HepG2 (cell line): ENCODE results near the gene ORMDL3. TPM values are rescaled to one million over a fixed set of nuclear protein-coding genes. Genes with fewer than 3 reads are reported as not detected.
A peak's percentile ranks its signal among the peaks of the same experiment; 100 is the strongest.

Experiments used
- CHD4 ChIP-seq: fragments of 200-600 bp; sonication (generic); IDR thresholded peaks from 2 replicates; pipeline ENCODE4 v1.7.0; 2017; ENCODE audit warnings: mild to moderate bottlenecking, low read length, borderline replicate concordance
- RORA ChIP-seq: sonication (generic); formaldehyde crosslinking; IDR thresholded peaks from 2 replicates; pipeline ENCODE4 v1.5.0; 2020; ENCODE audit warnings: mild to moderate bottlenecking, missing genetic modification reagents, moderate library complexity
- ZNF432 ChIP-seq: sonication (generic); formaldehyde crosslinking; IDR thresholded peaks from 2 replicates; pipeline ENCODE4 v1.5.0; 2020; ENCODE audit warnings: missing genetic modification reagents, mild to moderate bottlenecking, borderline replicate concordance
- polyA plus RNA-seq, 8 experiments: library from polyadenylated mRNA; depleted of rRNA in 3 of 8; stranded (reverse) in 7 of 8; unstranded in 1 of 8; fragments of >200 nt; fragmentation: Illumina TruSeq in 4 of 8; extraction: Trizol in 4 of 8; gene quantifications; 2 replicates each; pipeline versions ENCODE4 v1.2.1 to v1.2.3, GENCODE V29; 2011 to 2016; ENCODE audit warnings: low read depth in 4 of 8, missing spikeins in 1 of 8, mixed read lengths in 1 of 8; ENCODE audit not compliant: insufficient read depth in 1 of 8
- total RNA-seq, 5 experiments: library from RNA; depleted of rRNA; stranded (reverse); fragments of >200 nt; fragmentation: Illumina TruSeq; extraction: Trizol; gene quantifications; 2 replicates each; pipeline ENCODE4 v1.2.3, GENCODE V29; 2016; ENCODE audit warnings: low read depth in 1 of 5
- TF ChIP-seq, protein P1 (sequence below): sonication (generic); formaldehyde crosslinking; IDR thresholded peaks from 2 replicates; pipeline ENCODE4 v1.4.0; 2020; ENCODE audit warnings: mild to moderate bottlenecking, missing genetic modification reagents
- TF ChIP-seq, protein P2 (sequence below): fragments of 450-650 bp; IDR thresholded peaks from 2 replicates; pipeline ENCODE4 v1.6.1; 2017
- TF ChIP-seq, protein P3 (sequence below): sonication (generic); IDR thresholded peaks from 2 replicates; pipeline ENCODE4 v1.6.1; 2016; ENCODE audit warnings: low read depth, borderline replicate concordance
- TF ChIP-seq, protein P4 (sequence below): sonication (generic); formaldehyde crosslinking; IDR thresholded peaks from 2 replicates; pipeline ENCODE4 v1.4.0; 2020; ENCODE audit warnings: low read depth, missing genetic modification reagents

The ORMDL3 gene
- total and polyA plus RNA-seq, 2 of the 13 experiments (the other 11 are each of a cell fraction or from before 2014, with no cell fraction given), result 181 to 384 TPM

DNA sequence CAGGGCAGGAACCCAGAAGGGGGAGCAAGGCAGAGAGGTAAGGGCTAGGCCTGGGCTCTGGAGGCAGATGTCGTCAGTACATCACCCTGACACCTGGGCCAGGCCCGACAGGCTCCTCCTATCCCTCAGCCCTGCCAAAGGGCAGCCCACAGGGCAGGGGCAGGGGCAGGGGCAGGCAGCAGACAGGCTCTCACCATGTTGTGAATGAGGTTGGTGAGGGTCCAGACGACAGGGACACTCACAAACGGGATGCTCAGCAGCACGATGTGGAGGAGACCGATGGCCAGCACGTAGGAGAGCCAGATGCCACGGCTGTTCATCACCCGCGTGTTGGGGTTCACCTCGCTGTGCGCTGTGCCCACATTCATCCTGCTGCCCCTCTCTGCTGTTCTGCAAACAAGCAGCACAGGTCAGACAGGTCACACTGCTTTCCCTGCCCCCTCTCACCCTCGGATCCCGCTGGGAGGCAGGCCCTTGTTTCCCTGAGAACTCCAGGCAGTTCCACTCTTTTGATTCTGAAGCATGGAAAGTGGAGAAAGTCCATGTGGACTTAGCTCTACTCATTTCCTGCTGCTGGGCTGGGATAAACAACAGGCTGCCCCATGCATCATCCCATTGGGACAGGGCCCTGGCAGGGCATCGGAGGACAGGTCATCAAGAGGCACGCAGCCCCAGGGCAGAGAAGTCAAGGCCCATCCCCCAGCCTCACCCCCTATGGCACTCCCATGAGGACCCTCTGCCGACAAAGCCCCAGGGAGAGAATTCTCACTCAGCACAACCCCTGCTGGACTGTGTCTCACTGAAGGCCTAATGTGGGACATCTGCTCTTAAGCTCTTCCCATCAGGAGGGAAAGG lies 3.3 kb downstream of the ORMDL3 start (continued):
- TF ChIP-seq, protein P1, sequence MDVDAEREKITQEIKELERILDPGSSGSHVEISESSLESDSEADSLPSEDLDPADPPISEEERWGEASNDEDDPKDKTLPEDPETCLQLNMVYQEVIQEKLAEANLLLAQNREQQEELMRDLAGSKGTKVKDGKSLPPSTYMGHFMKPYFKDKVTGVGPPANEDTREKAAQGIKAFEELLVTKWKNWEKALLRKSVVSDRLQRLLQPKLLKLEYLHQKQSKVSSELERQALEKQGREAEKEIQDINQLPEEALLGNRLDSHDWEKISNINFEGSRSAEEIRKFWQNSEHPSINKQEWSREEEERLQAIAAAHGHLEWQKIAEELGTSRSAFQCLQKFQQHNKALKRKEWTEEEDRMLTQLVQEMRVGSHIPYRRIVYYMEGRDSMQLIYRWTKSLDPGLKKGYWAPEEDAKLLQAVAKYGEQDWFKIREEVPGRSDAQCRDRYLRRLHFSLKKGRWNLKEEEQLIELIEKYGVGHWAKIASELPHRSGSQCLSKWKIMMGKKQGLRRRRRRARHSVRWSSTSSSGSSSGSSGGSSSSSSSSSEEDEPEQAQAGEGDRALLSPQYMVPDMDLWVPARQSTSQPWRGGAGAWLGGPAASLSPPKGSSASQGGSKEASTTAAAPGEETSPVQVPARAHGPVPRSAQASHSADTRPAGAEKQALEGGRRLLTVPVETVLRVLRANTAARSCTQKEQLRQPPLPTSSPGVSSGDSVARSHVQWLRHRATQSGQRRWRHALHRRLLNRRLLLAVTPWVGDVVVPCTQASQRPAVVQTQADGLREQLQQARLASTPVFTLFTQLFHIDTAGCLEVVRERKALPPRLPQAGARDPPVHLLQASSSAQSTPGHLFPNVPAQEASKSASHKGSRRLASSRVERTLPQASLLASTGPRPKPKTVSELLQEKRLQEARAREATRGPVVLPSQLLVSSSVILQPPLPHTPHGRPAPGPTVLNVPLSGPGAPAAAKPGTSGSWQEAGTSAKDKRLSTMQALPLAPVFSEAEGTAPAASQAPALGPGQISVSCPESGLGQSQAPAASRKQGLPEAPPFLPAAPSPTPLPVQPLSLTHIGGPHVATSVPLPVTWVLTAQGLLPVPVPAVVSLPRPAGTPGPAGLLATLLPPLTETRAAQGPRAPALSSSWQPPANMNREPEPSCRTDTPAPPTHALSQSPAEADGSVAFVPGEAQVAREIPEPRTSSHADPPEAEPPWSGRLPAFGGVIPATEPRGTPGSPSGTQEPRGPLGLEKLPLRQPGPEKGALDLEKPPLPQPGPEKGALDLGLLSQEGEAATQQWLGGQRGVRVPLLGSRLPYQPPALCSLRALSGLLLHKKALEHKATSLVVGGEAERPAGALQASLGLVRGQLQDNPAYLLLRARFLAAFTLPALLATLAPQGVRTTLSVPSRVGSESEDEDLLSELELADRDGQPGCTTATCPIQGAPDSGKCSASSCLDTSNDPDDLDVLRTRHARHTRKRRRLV (CRISPR knock-in tag), result peak; percentile 86; the same call in 1 of the 2 replicates
- TF ChIP-seq, protein P2, sequence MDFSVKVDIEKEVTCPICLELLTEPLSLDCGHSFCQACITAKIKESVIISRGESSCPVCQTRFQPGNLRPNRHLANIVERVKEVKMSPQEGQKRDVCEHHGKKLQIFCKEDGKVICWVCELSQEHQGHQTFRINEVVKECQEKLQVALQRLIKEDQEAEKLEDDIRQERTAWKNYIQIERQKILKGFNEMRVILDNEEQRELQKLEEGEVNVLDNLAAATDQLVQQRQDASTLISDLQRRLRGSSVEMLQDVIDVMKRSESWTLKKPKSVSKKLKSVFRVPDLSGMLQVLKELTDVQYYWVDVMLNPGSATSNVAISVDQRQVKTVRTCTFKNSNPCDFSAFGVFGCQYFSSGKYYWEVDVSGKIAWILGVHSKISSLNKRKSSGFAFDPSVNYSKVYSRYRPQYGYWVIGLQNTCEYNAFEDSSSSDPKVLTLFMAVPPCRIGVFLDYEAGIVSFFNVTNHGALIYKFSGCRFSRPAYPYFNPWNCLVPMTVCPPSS, result no peak
- TF ChIP-seq, protein P3, sequence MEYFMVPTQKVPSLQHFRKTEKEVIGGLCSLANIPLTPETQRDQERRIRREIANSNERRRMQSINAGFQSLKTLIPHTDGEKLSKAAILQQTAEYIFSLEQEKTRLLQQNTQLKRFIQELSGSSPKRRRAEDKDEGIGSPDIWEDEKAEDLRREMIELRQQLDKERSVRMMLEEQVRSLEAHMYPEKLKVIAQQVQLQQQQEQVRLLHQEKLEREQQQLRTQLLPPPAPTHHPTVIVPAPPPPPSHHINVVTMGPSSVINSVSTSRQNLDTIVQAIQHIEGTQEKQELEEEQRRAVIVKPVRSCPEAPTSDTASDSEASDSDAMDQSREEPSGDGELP, result peak; percentile 90; the same call in 1 of the 2 replicates
- no peak for TF ChIP-seq RORA
- TF ChIP-seq, protein P4, sequence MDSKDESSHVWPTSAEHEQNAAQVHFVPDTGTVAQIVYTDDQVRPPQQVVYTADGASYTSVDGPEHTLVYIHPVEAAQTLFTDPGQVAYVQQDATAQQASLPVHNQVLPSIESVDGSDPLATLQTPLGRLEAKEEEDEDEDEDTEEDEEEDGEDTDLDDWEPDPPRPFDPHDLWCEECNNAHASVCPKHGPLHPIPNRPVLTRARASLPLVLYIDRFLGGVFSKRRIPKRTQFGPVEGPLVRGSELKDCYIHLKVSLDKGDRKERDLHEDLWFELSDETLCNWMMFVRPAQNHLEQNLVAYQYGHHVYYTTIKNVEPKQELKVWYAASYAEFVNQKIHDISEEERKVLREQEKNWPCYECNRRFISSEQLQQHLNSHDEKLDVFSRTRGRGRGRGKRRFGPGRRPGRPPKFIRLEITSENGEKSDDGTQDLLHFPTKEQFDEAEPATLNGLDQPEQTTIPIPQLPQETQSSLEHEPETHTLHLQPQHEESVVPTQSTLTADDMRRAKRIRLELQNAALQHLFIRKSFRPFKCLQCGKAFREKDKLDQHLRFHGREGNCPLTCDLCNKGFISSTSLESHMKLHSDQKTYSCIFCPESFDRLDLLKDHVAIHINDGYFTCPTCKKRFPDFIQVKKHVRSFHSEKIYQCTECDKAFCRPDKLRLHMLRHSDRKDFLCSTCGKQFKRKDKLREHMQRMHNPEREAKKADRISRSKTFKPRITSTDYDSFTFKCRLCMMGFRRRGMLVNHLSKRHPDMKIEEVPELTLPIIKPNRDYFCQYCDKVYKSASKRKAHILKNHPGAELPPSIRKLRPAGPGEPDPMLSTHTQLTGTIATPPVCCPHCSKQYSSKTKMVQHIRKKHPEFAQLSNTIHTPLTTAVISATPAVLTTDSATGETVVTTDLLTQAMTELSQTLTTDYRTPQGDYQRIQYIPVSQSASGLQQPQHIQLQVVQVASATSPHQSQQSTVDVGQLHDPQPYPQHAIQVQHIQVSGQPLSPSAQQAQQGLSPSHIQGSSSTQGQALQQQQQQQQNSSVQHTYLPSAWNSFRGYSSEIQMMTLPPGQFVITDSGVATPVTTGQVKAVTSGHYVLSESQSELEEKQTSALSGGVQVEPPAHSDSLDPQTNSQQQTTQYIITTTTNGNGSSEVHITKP (CRISPR knock-in tag), result peak; percentile 93
- no peak for TF ChIP-seq CHD4
- no peak for TF ChIP-seq ZNF432
